RKO (cell line): ENCODE data around the gene GHRL.
"Not testable (repeated sequence)": the region's sequence is repeated elsewhere in the genome, so short reads cannot be mapped to it uniquely, and the experiment has no call there.

ENCODE experiments used
- DNase-seq: peaks from one replicate; pipeline ENCODE4 v3.0.0-alpha.2; 2016; ENCODE audit warnings: low spot score

Gene GHRL

DNA sequence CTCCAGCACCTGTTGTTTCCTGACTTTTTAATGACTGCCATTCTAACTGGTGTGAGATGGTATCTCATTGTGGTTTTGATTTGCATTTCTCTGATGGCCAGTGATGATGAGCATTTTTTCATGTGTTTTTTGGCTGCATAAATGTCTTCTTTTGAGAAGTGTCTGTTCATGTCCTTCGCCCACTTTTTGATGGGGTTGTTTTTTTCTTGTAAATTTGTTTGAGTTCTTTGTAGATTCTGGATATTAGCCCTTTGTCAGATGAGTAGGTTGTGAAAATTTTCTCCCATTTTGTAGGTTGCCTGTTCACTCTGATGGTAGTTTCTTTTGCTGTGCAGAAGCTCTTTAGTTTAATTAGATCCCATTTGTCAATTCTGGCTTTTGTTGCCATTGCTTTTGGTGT, 5.3 kb upstream of the GHRL start:
- DNase-seq, result not testable (repeated sequence)

DNA sequence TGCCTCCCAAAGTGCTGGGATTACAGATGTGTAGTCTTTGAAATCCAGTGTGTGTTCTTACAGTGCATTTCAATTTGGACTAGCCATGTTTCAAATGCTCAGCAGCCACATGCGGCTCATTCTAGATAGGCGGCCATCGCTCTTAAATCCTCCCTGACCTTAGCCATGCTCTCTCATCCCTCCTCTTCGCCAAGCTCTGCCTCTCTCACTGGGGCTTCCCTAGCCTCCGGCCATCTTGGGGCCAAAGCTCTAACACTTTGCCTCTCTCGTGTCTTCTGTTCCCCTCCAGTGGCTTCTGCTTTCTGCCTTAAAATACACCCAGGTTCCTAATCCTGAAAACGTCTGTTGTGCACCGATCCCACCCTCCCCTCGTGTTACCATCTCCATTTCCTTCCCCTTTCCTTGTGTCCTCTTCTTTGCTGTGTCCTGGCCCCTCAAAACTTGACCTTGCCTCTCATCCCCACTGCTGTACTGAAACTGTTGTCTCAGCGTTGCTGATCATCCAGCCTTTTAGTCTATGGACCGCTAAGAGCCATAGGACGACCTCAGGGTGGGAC, 1.4 kb upstream of the GHRL start:
- no peak for DNase-seq

DNA sequence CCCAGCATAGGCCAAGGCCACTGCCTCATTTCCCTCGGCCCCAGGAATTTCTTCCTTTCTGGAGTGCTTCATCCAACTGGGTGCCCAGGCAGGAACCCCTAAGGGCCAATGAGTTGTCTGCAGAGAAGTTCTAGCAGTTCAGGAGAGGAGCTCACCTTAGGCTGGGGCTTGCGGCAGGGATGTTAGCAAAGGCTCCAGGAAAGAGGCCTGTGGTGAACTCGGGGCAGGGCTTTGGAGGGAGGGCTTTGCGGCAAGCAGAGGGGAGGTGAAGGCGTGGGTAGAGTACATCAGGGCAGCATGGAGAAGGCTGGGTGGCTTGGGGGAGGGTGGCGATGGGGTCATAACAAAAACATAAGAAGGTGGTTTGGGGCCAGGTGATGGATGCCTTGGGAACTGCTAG, 1.1 kb downstream of the GHRL start:
- no peak for DNase-seq

GRCh38 chr3:10290481-10291176, 2.1 kb downstream of the GHRL start:
- no peak for DNase-seq

DNA sequence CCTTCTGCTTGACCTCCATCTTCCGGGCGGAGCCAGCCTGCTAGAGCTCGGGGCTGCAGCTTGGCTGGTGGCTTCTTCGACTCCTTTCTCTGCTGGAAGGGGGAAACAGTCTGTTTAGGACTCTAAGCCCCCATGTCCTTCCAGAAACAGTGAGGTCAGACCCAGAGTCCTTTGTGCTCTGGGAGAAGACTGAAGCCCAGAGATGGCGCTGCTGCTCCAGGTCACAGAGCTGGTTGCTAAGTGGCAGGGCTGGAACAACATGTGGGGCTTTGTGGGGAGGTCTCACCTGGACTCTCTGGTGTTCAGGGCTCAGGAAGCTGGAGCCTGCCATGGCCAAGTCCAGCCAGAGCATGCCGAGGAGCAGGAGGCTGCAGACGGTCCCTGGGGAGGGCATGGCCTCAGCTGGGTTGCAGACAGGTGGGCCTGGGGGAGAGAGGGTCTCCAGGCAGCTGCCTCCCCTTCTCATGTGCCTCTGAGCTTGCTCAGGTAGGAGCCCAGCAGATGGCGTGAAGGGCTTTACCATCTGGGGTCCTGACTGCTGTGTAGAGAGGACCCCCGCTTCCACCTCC, 2.9 kb downstream of the GHRL start:
- no peak for DNase-seq

DNA sequence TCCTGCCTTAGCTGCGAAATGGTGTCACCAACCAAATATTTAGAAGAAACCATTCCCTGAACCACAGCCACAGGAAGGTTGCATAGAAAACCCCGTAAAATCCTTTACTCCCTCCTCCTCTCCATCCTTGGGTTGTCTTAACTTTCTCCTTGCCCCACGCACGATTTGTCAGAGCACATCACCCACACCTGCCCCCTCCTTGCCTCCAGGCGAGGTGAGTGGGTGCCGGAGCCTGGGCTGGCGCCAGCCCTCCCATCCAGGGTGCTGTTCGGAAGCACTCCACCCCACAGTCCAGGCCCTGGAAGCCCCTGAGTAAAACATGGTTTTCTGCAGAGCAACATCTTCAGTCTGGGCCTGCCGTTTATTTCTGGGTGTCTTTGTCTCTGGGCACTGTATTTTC, 3.7 kb downstream of the GHRL start:
- DNase-seq, result no peak

GRCh38 chr3:10288575-10288960, 4.2 kb downstream of the GHRL start:
- no peak for DNase-seq

- no peak for DNase-seq
Observed at GRCh38 chr3:10287936-10288574, 4.7 kb downstream of the GHRL start.

GRCh38 chr3:10286596-10287295, 6.0 kb downstream of the GHRL start:
- DNase-seq, result peak; percentile 68

DNA sequence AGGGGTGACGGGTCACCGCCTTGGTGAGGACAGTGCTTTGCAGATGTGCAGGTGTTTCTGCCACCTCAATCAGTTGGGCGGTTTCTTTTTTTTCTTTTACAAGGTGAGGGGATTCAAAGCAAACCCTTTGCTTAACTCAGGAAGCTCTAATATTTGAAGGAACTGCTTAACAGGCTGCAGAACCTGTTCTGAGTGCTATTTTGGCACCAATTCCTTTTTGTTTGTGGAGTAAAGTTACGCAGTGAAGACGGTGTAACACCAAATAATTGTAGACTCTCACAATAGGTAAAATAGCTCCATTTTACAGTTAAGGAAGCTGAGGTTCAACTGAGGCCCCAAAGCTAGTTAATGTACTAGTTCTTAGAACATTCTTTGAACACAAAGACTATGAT, 6.6 kb downstream of the GHRL start:
- no peak for DNase-seq

- DNase-seq, result no peak
Observed at GRCh38 chr3:10285272-10286132, 7.2 kb downstream of the GHRL start.

DNA sequence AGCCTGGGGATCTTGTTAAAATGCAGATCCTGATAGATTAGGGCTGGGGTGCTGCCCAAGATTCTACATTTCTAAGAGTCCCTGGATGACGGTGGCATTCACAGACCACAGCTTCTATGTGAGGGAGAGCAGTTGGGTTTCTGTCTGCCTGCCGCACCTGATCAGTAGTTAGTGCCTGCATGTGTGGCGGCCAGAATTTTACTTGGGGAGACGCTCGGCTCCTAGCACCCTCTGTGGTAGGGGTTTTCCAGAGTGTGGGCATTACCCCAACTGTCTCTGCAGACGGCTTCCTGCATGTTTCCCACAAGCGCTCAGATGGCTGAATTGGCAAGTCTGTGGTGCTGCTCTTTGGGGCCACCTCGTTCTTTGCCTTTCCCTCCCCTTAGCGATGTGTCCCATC, 8.3 kb downstream of the GHRL start:
- no peak for DNase-seq

DNA sequence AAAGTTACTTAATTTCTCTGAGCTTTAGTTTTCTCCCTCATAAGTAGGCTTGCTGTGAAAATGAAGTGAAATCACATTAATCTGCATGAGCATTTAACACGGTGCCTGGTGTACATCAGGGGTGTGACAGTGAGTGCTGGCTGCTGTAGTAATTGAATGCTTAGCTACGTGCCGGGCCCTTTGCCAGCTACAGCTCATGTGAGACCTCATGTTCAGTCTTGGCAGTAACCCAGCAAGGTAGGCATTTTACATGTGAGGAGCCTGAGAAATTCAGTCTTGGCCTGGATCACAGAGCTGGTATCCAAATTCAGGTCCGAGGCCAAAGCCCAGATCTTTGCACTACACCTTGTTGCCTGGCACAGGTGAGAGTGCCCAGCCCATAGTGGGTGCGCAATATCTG, 9.1 kb downstream of the GHRL start:
- no peak for DNase-seq

DNA sequence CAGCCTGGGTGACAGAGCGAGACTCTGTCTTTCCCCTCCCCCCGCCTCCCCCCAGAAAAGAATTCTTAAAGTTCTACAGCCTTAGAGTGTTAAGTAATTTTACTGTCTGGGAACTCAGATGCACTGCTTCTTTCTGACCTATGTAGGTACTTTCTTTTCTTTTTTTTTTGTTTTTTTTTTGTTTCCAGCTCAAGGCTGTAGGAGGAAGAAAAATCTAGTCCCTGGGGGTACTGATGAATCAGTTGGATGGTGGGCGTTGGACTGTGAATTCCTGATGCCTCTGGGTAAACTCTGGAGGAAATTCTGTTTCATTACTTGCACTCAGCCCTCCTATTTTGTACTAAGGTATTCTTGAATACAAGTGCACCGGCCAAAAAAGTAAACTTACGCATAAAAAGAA, 10.8 kb downstream of the GHRL start:
- no peak for DNase-seq

DNA sequence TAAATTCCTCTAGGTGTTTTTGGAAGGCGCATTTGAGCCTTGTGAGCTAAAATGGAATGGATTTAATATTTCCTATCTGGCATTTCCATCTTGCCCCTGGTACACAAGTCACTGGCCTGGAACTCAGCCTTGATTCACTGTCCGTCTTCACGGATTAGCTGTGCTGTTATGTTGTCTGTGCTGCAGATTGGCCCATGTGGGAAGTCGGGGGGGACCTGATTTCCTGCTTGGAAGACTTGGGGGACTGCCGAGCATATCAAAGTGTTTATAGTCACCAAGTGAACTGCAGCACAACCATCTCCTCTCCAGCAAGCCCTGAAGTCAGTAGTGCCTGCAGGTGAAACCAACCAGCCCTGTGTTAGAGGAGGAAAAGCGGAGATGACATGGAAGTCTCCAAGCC, 12.2 kb downstream of the GHRL start:
- no peak for DNase-seq

- no peak for DNase-seq
Observed at GRCh38 chr3:10280177-10280529, 12.6 kb downstream of the GHRL start.

GRCh38 chr3:10279384-10280176, 13.2 kb downstream of the GHRL start:
- DNase-seq, result no peak

GRCh38 chr3:10278501-10278900, 14.2 kb downstream of the GHRL start:
- no peak for DNase-seq

- no peak for DNase-seq
Observed at GRCh38 chr3:10277115-10277625, 15.6 kb downstream of the GHRL start.

- DNase-seq, result no peak
Observed at GRCh38 chr3:10274601-10275000, 18.1 kb downstream of the GHRL start.
